HCT116 (cell line): ENCODE results near the gene BCS1L. TPM values are rescaled to one million over a fixed set of nuclear protein-coding genes. Genes with fewer than 3 reads are reported as not detected.

ENCODE experiments used
- ATAC-seq: fragments of 200-7000 bp; cut with Tn5 transposase; 2 replicates; pipeline ENCODE4 v1.9.1; 2020; ENCODE audit warnings: mild to moderate bottlenecking, moderate library complexity
- BruUV-seq: library from RNA; stranded (reverse); fragments of 400-500 nt; replicated peaks from 2 replicates; lab custom pipeline; 2021; lab: Mats Ljungman, UMichigan
- CTCF ChIA-PET: fragments of 300-600 bp; sonication (Branson Sonifier 250); formaldehyde crosslinking; loops from one replicate; lab custom pipeline; 2021; ENCODE audit warnings: antibody characterized with exemption; lab: Charles Lee
- POLR2A ChIA-PET: fragments of 300-600, 350-600 bp; sonication (Branson Sonifier 250); formaldehyde crosslinking; loops from one replicate; lab custom pipeline; 2021; ENCODE audit warnings: antibody characterized with exemption; lab: Charles Lee
- RAD21 ChIA-PET, 2 experiments: fragments of 300-600 bp; sonication (Branson Sonifier 250); formaldehyde crosslinking; loops; one replicate each; lab custom pipeline; 2023; ENCODE audit warnings: low total read pairs in 2 of 2; ENCODE audit not compliant: uncharacterized antibody in 2 of 2, unreplicated experiment in 2 of 2, low non-redundant PET in 1 of 2; lab: Charles Lee
- DNase-seq: peaks from one replicate; pipeline ENCODE4 v3.0.0-alpha.2; 2010; ENCODE audit warnings: low read depth, low spot score
- H2AFZ ChIP-seq: fragments of 200-600 bp; shearing (Covaris generic), sonication (generic); 2 replicates; pipeline ENCODE4 v1.6.1; 2017; ENCODE audit warnings: low read depth, mixed run types, mixed read lengths, antibody characterized with exemption, low read length; ENCODE audit not compliant: poor library complexity, severe bottlenecking
- H3K27ac ChIP-seq: 2 replicates; pipeline ENCODE4 v1.5.1; 2012; ENCODE audit warnings: low read depth, low read length
- H3K27me3 ChIP-seq: fragments of 200-600 bp; sonication (generic); 2 replicates; pipeline ENCODE4 v1.6.1; 2016; ENCODE audit warnings: mixed run types, low read length, mixed read lengths; ENCODE audit not compliant: insufficient read depth
- H3K36me3 ChIP-seq, 2 experiments: fragments of 200-500 bp in 1 of 2; fragments of 200-600 bp in 1 of 2; sonication (Bioruptor generic) in 1 of 2; sonication (generic) in 1 of 2; 2 replicates each; pipeline versions ENCODE4 v1.5.1 to v1.6.1; 2014 to 2016; ENCODE audit warnings: low read length in 2 of 2, inconsistent platforms in 1 of 2, mixed read lengths in 1 of 2, mixed run types in 1 of 2; ENCODE audit not compliant: insufficient read depth in 2 of 2, control insufficient read depth in 1 of 2
- H3K4me1 ChIP-seq, 2 experiments: fragments of 200-600 bp in 1 of 2; sonication (generic) in 1 of 2; 2 replicates each; pipeline versions ENCODE4 v1.5.1 to v1.6.1; 2012 to 2017; ENCODE audit warnings: low read length in 2 of 2, inconsistent platforms in 1 of 2, mild to moderate bottlenecking in 1 of 2, mixed read lengths in 1 of 2, mixed run types in 1 of 2, moderate library complexity in 1 of 2; ENCODE audit not compliant: insufficient read depth in 2 of 2, control insufficient read depth in 1 of 2
- H3K4me2 ChIP-seq: fragments of 200-600 bp; sonication (generic); 2 replicates; pipeline ENCODE4 v1.6.1; 2017; ENCODE audit warnings: mixed run types, low read length, mixed read lengths
- H3K4me3 ChIP-seq, 2 experiments: fragments of 200-600 bp in 1 of 2; sonication (generic) in 1 of 2; replicated peaks in 1 of 2; 2 replicates each; pipeline ENCODE4 v1.5.1; 2011 to 2016; ENCODE audit warnings: low read length in 2 of 2, control low read depth in 1 of 2, low read depth in 1 of 2, mild to moderate bottlenecking in 1 of 2, mixed read lengths in 1 of 2, mixed run types in 1 of 2
- H3K79me2 ChIP-seq: fragments of 200-600 bp; sonication (generic); 2 replicates; pipeline ENCODE4 v1.6.1; 2017; ENCODE audit warnings: mild to moderate bottlenecking, mixed run types, low read length, moderate library complexity, mixed read lengths; ENCODE audit not compliant: insufficient read depth
- H3K9ac ChIP-seq: fragments of 200-600 bp; sonication (generic); 2 replicates; pipeline ENCODE4 v1.6.1; 2016; ENCODE audit warnings: low read length, mixed read lengths
- H3K9me2 ChIP-seq: fragments of 200-600 bp; sonication (generic), shearing (Covaris generic); 2 replicates; pipeline ENCODE4 v1.6.1; 2017; ENCODE audit warnings: mixed run types, mild to moderate bottlenecking, moderate library complexity; ENCODE audit not compliant: insufficient read depth
- H3K9me3 ChIP-seq, 2 experiments: fragments of 200-500 bp in 1 of 2; fragments of 200-600 bp in 1 of 2; sonication (Bioruptor generic) in 1 of 2; sonication (generic) in 1 of 2; 2 replicates each; pipeline ENCODE4 v1.6.1; 2014 to 2017; ENCODE audit warnings: low read length in 2 of 2, mixed read lengths in 2 of 2, inconsistent platforms in 1 of 2, low read depth in 1 of 2, mild to moderate bottlenecking in 1 of 2, mixed run types in 1 of 2, moderate library complexity in 1 of 2; ENCODE audit not compliant: control insufficient read depth in 1 of 2, insufficient read depth in 1 of 2
- H4K20me1 ChIP-seq: fragments of 200-600 bp; sonication (generic), shearing (Covaris generic); 2 replicates; pipeline ENCODE4 v1.6.1; 2017; ENCODE audit warnings: mixed run types, mild to moderate bottlenecking, moderate library complexity; ENCODE audit not compliant: insufficient read depth
- ATF3 ChIP-seq: IDR thresholded peaks from 2 replicates; pipeline ENCODE4 v1.6.1; 2012
- EGR1 ChIP-seq: IDR thresholded peaks from 2 replicates; pipeline ENCODE4 v1.6.1; 2012; ENCODE audit warnings: low read depth
- ELF1 ChIP-seq: IDR thresholded peaks from 2 replicates; pipeline ENCODE4 v1.6.1; 2012; ENCODE audit warnings: low read depth, borderline replicate concordance
- MAX ChIP-seq: IDR thresholded peaks from 2 replicates; pipeline ENCODE4 v1.6.1; 2012
- POLR2A ChIP-seq: IDR thresholded peaks from 2 replicates; pipeline ENCODE4 v1.7.0; 2011; ENCODE audit warnings: borderline replicate concordance; ENCODE audit not compliant: insufficient read depth, insufficient read length; ENCODE audit errors: extremely low read depth
- POLR2AphosphoS5 ChIP-seq: IDR thresholded peaks from 2 replicates; pipeline ENCODE4 v1.6.1; 2011; ENCODE audit warnings: mild to moderate bottlenecking, low read depth, low read length, moderate library complexity
- RAD21 ChIP-seq: IDR thresholded peaks from 2 replicates; pipeline ENCODE4 v1.6.1; 2012; ENCODE audit warnings: low read depth, mild to moderate bottlenecking
- SIN3A ChIP-seq: IDR thresholded peaks from 2 replicates; pipeline ENCODE4 v1.6.1; 2012; ENCODE audit warnings: low read depth
- SP1 ChIP-seq: IDR thresholded peaks from 2 replicates; pipeline ENCODE4 v1.6.1; 2012; ENCODE audit warnings: low read depth
- SRF ChIP-seq: IDR thresholded peaks from 2 replicates; pipeline ENCODE4 v1.6.1; 2012; ENCODE audit warnings: low read depth
- YY1 ChIP-seq: IDR thresholded peaks from 2 replicates; pipeline ENCODE4 v1.6.1; 2011; ENCODE audit warnings: low read length, low read depth, moderate library complexity, mild to moderate bottlenecking; ENCODE audit not compliant: insufficient replicate concordance; ENCODE audit errors: extremely low read depth
- ZBTB33 ChIP-seq: IDR thresholded peaks from 2 replicates; pipeline ENCODE4 v1.6.1; 2011; ENCODE audit warnings: mild to moderate bottlenecking, low read length, moderate library complexity; ENCODE audit not compliant: insufficient replicate concordance; ENCODE audit errors: extremely low read depth
- intact Hi-C: fragments of 100-400 bp; cut with micrococcal nuclease; formaldehyde crosslinking; loops from 2 replicates; pipeline ENCODE4 v1.10.0; 2022
- total RNA-seq: library from RNA; stranded (reverse); gene quantifications from one replicate; pipeline ENCODE4 v1.2.1, GENCODE V29; 2021; ENCODE audit not compliant: unreplicated experiment

Gene BCS1L
- total RNA-seq, 1 experiment from 2014 or later, result 57.4 TPM

GRCh38 chr2:218671654-218672566, 12.4 kb downstream of the BCS1L start, which contains the start of the genes RNF25 and STK36:
RNF25 (minus strand) TSS chr2:218672002; CDS start chr2:218671970, 32 bp downstream.
STK36 (plus strand) TSS chr2:218672086; CDS start chr2:218672830, 744 bp downstream.
- Histone ChIP-seq H3K4me1 (peaks cover 11 to 13% of the 10 kb centered on the region in 2 experiments; a peak in 2 of 4 replicates), H2AFZ (peak within 1 kb of the TSS; percentile 24), H3K4me2 (peak within 1 kb of the TSS; percentile 81), H3K4me3 (peak within 1 kb of the TSS; percentile 74 to 89), H3K27me3 (no peaks in the 10 kb centered on the region), H3K9me2 (no peaks in the 10 kb centered on the region), H3K79me2 (peaks cover 33% of the 10 kb centered on the region)
- ATAC-seq, result peak; percentile 96
- ChIA-PET RAD21 (interaction anchor here in 1 of 2 experiments (0.9 to 1.6 kb wide), 2 partner anchors 12 to 176 kb away, joined by 3 to 5 read pairs; partner anchors contain the start of genes BCS1L and ZNF142), CTCF (interaction anchor here (0.7 to 2.0 kb wide), 6 partner anchors 13 to 226 kb away, joined by 3 to 14 read pairs (median 5); partner anchors contain the start of genes BCS1L, TTLL4 and ZNF142)
- intact Hi-C loops, result no loop called here
- DNase-seq, result peak; percentile 78
- BruUV-seq, result no TSS peak
- peak; percentile 68 for TF ChIP-seq MAX
- TF ChIP-seq ATF3, result no peak
- TF ChIP-seq SP1, result peak; percentile 33
- peak; percentile 58; the same call in 1 of the 2 replicates for TF ChIP-seq ELF1
- peak; percentile 52 for TF ChIP-seq EGR1
- peak; percentile 93 for TF ChIP-seq YY1
- no peak for TF ChIP-seq ZBTB33
- no peak for TF ChIP-seq RAD21
- peak; percentile 44 for TF ChIP-seq POLR2A
- TF ChIP-seq SIN3A, result peak; percentile 95; the same call in 1 of the 2 replicates
- TF ChIP-seq POLR2AphosphoS5, result peak; percentile 91
- peak; percentile 62; the same call in 1 of the 2 replicates for TF ChIP-seq SRF
- TF ChIP-seq, all 23 proteins: peak for 9
- POLR2A ChIA-PET, result interaction anchor here (0.6 to 2.3 kb wide), 2 partner anchors 12 to 77 kb away, joined by 9 to 20 read pairs; partner anchors contain the start of genes BCS1L and ZNF142
- no peaks in the 10 kb centered on the region for H4K20me1 ChIP-seq
- no peaks in the 10 kb centered on the region for H3K9me3 ChIP-seq
- H3K9ac ChIP-seq, result peak within 1 kb of the TSS; percentile 71
- peak within 1 kb of the TSS; percentile 74 for H3K27ac ChIP-seq
- peaks cover 11 to 15% of the 10 kb centered on the region in 2 experiments; a peak in 3 of 4 replicates for H3K36me3 ChIP-seq
